Smooth muscle cell (in vitro differentiated cells): ENCODE data around the gene LUZP2. TPM values are rescaled to one million over a fixed set of nuclear protein-coding genes. Genes with fewer than 3 reads are reported as not detected.

Source experiments
- DNase-seq: peaks from one replicate; lab custom pipeline; 2025; ENCODE audit not compliant: unreplicated experiment; lab: John Stamatoyannopoulos, UW
- H2AFZ ChIP-seq: fragments of 200-600 bp; sonication (generic); 2 replicates; pipeline ENCODE4 v1.6.0; 2016; ENCODE audit warnings: antibody characterized with exemption, low read depth, mild to moderate bottlenecking
- H3F3A ChIP-seq: fragments of 200-600 bp; sonication (generic); 2 replicates; pipeline ENCODE4 v1.6.0; 2017; ENCODE audit warnings: antibody characterized with exemption, low read depth
- H3K27ac ChIP-seq: fragments of 200-600 bp; sonication (generic); 2 replicates; pipeline ENCODE4 v1.5.1; 2016; ENCODE audit warnings: low read depth, mild to moderate bottlenecking
- H3K27me3 ChIP-seq: fragments of 200-600 bp; sonication (generic); 2 replicates; pipeline ENCODE4 v1.6.1; 2016; ENCODE audit warnings: low read depth, mild to moderate bottlenecking
- H3K36me3 ChIP-seq: fragments of 200-600 bp; sonication (generic); 2 replicates; pipeline ENCODE4 v1.5.1; 2016; ENCODE audit warnings: low read depth
- H3K4me1 ChIP-seq: fragments of 200-600 bp; sonication (generic); 2 replicates; pipeline ENCODE4 v1.5.1; 2016; ENCODE audit warnings: low read depth
- H3K4me2 ChIP-seq: fragments of 200-600 bp; sonication (generic); 2 replicates; pipeline ENCODE4 v1.6.0; 2016; ENCODE audit warnings: mild to moderate bottlenecking
- H3K4me3 ChIP-seq: fragments of 200-600 bp; sonication (generic); 2 replicates; pipeline ENCODE4 v1.5.1; 2016; ENCODE audit warnings: mild to moderate bottlenecking
- H3K79me2 ChIP-seq: fragments of 200-600 bp; sonication (generic); 2 replicates; pipeline ENCODE4 v1.6.0; 2016; ENCODE audit warnings: low read depth, mild to moderate bottlenecking
- H3K9ac ChIP-seq: fragments of 200-600 bp; sonication (generic); 2 replicates; pipeline ENCODE4 v1.6.0; 2016; ENCODE audit warnings: low read depth
- H3K9me3 ChIP-seq: fragments of 200-600 bp; sonication (generic); replicated peaks from 2 replicates; pipeline ENCODE4 v1.5.1; 2016; ENCODE audit warnings: low read depth
- H4K20me1 ChIP-seq: fragments of 200-600 bp; sonication (generic); 2 replicates; pipeline ENCODE4 v1.6.0; 2016; ENCODE audit warnings: low read depth
- CTCF ChIP-seq: fragments of 200-600 bp; sonication (generic); IDR thresholded peaks from 2 replicates; pipeline ENCODE4 v1.5.1; 2017; ENCODE audit warnings: borderline replicate concordance, mild to moderate bottlenecking, antibody characterized with exemption; ENCODE audit not compliant: insufficient read depth, poor library complexity, severe bottlenecking
- WGBS: methylation state at CpG from one replicate; pipeline ENCODE4 v1.1.7; 2016; ENCODE audit warnings: low lambda C conversion rate; 5-methylcytosine and 5-hydroxymethylcytosine counted together
- polyA plus RNA-seq: library from polyadenylated mRNA; unstranded; fragments of >200 nt; fragmentation: Nextera tagmentation; extraction: Ambion mirVana; gene quantifications from 2 replicates; pipeline ENCODE4 v1.2.1, GENCODE V29; 2016
- total RNA-seq: library from RNA; depleted of rRNA; stranded (reverse); fragments of >200 nt; gene quantifications from 2 replicates; pipeline ENCODE4 v1.2.3, GENCODE V29; 2014

Gene LUZP2
- total and polyA plus RNA-seq, 2 experiments from 2014 or later = 1.1 to 1.3 TPM

- H3K4me3 ChIP-seq = no peak overlapping the region
- H3K27ac ChIP-seq = no peak overlapping the region
- no peaks in the 10 kb centered on the region for H3F3A ChIP-seq
- no peak for TF ChIP-seq CTCF
- no peaks in the 10 kb centered on the region for H3K36me3 ChIP-seq
- no peak overlapping the region for H3K4me2 ChIP-seq
- no peaks in the 10 kb centered on the region for H4K20me1 ChIP-seq
- no peak overlapping the region for H2AFZ ChIP-seq
- H3K9me3 ChIP-seq = no peaks in the 10 kb centered on the region
- WGBS = 88% methylated on average over 2 of the region's 2 CpGs
- DNase-seq = no peak
- no peaks in the 10 kb centered on the region for H3K79me2 ChIP-seq
- no peaks in the 10 kb centered on the region for H3K4me1 ChIP-seq
- no peak overlapping the region for H3K9ac ChIP-seq
- H3K27me3 ChIP-seq = no peaks in the 10 kb centered on the region
Measured at GRCh38 chr11:24738972-24739371, 242.1 kb downstream of the LUZP2 start.

DNA sequence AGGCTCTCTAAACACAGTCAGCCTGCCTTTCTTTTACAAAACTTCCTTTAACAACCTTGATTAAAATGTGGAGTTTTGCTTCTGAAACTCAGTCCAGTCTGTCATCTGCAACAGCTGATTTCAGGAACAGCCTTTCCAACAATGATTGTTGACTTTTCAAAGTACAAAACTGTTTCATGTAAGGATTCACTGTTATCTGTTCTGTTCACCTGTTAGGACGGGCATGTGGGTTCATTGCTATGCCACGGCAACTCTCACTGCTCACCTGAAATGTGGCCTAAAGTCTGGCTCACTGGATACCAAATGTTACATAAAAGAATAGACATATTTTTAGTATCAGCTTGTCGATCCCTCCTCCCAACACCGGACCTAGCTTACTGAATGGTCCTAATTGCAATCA lies 242.8 kb downstream of the LUZP2 start:
- Histone ChIP-seq H3K36me3 (no peaks in the 10 kb centered on the region), H3K9me3 (no peaks in the 10 kb centered on the region), H4K20me1 (no peaks in the 10 kb centered on the region), H2AFZ (no peak overlapping the region), H3K4me2 (no peak overlapping the region), H3K4me1 (no peaks in the 10 kb centered on the region), H3K9ac (no peak overlapping the region), H3K27me3 (no peaks in the 10 kb centered on the region), H3K4me3 (no peak overlapping the region), H3F3A (no peaks in the 10 kb centered on the region), H3K79me2 (no peaks in the 10 kb centered on the region), H3K27ac (no peak overlapping the region)
- WGBS = 97% methylated on average over 4 of the region's 4 CpGs
- no peak for TF ChIP-seq CTCF
- no peak for DNase-seq

- no peak for TF ChIP-seq CTCF
- Histone ChIP-seq H3K79me2 (no peaks in the 10 kb centered on the region), H3K9me3 (no peaks in the 10 kb centered on the region), H3K4me2 (no peak overlapping the region), H3K27me3 (no peaks in the 10 kb centered on the region), H3K27ac (no peak overlapping the region), H3F3A (no peaks in the 10 kb centered on the region), H4K20me1 (no peaks in the 10 kb centered on the region), H3K4me1 (no peaks in the 10 kb centered on the region), H3K9ac (no peak overlapping the region), H3K4me3 (no peak overlapping the region), H2AFZ (no peak overlapping the region), H3K36me3 (no peaks in the 10 kb centered on the region)
- no peak for DNase-seq
- WGBS = 96% methylated on average over 5 of the region's 5 CpGs
Measured at GRCh38 chr11:24747275-24748251, 250.7 kb downstream of the LUZP2 start.
